G401.6 (cell line): ENCODE data around the gene FREM2.
A peak's percentile ranks its signal among the peaks of the same experiment; 100 is the strongest.

ENCODE experiments used
- FAIRE-seq: peaks from 2 replicates; lab custom pipeline; 2012; peaks lifted over from hg19 to GRCh38; lab: Jason Lieb, UNC

The FREM2 gene

GRCh38 chr13:38686577-38687245, at the start of gene FREM2:
TSS of gene FREM2 (plus strand) at chr13:38687077. CDS start at chr13:38687345, 268 bp downstream.
- FAIRE-seq = no peak

GRCh38 chr13:38637576-38637975, 49.3 kb upstream of the FREM2 start:
- no peak for FAIRE-seq

- FAIRE-seq = peak; percentile 46
Measured at GRCh38 chr13:38641164-38641948, 45.5 kb upstream of the FREM2 start.

- no peak for FAIRE-seq
Measured at GRCh38 chr13:38647312-38647711, 39.6 kb upstream of the FREM2 start.

GRCh38 chr13:38648912-38649311, 38.0 kb upstream of the FREM2 start:
- FAIRE-seq = no peak

- FAIRE-seq = no peak
Measured at GRCh38 chr13:38656699-38657098, 30.2 kb upstream of the FREM2 start.

GRCh38 chr13:38657191-38657590, 29.7 kb upstream of the FREM2 start:
- no peak for FAIRE-seq

GRCh38 chr13:38658906-38659305, 28.0 kb upstream of the FREM2 start:
- FAIRE-seq = no peak

GRCh38 chr13:38661010-38661675, 25.7 kb upstream of the FREM2 start:
- FAIRE-seq = no peak

GRCh38 chr13:38662362-38662761, 24.5 kb upstream of the FREM2 start:
- FAIRE-seq = no peak

GRCh38 chr13:38664906-38665305, 22.0 kb upstream of the FREM2 start:
- FAIRE-seq = no peak

- no peak for FAIRE-seq
Measured at GRCh38 chr13:38667526-38668109, 19.3 kb upstream of the FREM2 start.

- FAIRE-seq = no peak
Measured at GRCh38 chr13:38669234-38669964, 17.5 kb upstream of the FREM2 start.

- FAIRE-seq = no peak
Measured at GRCh38 chr13:38670627-38671026, 16.2 kb upstream of the FREM2 start.

- FAIRE-seq = no peak
Measured at GRCh38 chr13:38671980-38672379, 14.9 kb upstream of the FREM2 start.

- no peak for FAIRE-seq
Measured at GRCh38 chr13:38674208-38674607, 12.7 kb upstream of the FREM2 start.

GRCh38 chr13:38680912-38681311, 6.0 kb upstream of the FREM2 start:
- no peak for FAIRE-seq

- FAIRE-seq = no peak
Measured at GRCh38 chr13:38684714-38685113, 2.2 kb upstream of the FREM2 start.

GRCh38 chr13:38685431-38685830, 1.4 kb upstream of the FREM2 start:
- FAIRE-seq = no peak

- no peak for FAIRE-seq
Measured at GRCh38 chr13:38685974-38686576, 802 bp upstream of the FREM2 start.
